HG03095 (cell line): Measurements from ENCODE around the gene TPX2.

Experiments
- ATAC-seq: cut with Tn5 transposase; IDR thresholded peaks from one replicate; pipeline ENCODE4 v1.9.1; 2021; ENCODE audit warnings: moderate library complexity; ENCODE audit not compliant: unreplicated experiment

The TPX2 gene

DNA sequence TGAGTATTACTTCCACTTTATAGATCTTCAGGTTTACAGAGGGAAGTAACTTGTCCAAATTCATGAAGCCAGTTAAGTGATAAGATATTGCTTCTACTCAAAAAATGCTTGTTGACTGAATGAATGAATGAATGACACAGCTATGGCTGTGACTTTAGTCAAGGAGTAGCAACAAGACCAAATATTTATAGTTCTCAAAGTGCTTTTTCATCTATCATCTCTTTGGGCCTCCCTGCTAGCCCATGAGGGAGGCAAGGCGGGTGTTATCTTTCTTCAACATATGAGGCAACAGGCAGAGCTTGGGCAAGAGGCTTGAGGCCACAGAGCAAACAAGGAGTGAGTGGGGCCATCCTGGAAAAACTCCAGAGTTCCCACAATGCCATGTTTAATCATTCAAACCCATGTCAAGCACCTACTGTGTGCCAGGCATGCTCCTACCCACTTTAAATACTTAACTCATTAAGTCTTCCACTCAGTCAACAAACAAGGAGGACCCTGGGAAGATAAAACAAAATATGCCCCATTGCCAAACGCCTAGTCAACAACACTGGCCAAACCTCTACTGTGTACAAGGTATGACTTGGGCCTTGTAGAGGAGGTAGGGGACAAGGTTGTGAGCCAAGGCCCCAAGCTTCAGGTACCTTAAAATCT lies 32.4 kb upstream of the TPX2 start:
- no peak for ATAC-seq

DNA sequence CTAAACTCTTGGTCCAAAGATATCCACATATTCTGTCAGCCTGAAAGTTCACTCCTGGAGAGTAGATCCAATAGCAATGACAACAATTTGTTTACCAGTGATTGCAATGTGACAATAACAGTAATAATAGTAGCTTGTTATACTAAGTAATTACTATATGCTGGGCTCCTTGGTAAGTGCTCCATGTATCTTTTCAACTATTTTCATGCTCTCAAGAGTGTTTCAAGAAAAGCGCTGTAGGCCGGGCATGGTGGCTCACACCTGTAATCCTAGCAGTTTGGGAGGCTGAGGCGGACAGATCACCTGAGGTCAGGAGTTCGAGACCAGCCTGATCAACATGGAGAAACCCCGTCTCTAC lies 31.9 kb upstream of the TPX2 start:
- ATAC-seq: no peak

DNA sequence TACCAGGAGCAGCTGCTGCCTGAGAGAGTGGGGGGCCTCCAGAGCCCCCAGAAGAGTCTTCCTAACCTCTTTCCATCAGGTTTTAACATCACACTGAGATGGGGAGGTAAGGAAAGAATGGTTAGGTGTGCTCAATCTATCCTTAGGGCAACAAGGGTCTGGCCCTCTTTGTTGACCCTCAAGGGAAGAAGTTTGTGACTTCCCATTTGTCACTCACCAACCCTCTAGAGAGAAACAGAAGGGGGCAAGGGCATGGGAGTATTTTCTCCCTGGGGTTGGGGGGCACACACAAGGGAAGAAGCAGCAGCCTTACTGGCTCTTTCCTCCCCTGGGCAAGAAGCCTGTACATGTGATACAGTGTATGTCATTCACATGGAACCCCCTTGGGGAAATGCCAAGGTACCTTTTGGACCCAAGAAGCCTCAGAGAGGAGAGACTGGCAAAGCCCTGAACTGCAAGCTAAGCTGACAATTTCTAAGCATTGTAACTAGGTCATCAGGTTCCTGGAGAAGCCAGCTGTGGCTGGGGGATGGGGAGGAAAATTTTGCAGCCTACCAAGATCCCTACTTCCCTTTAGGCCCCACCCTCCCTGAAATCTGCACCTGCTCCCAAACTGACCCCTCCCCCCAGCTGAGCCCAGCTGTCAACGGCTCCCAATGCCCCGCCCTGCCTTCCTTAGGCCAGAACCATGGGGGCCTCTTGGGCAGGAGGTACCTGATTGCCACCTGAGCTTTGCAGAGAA lies 30.9 kb upstream of the TPX2 start:
- no peak for ATAC-seq

DNA sequence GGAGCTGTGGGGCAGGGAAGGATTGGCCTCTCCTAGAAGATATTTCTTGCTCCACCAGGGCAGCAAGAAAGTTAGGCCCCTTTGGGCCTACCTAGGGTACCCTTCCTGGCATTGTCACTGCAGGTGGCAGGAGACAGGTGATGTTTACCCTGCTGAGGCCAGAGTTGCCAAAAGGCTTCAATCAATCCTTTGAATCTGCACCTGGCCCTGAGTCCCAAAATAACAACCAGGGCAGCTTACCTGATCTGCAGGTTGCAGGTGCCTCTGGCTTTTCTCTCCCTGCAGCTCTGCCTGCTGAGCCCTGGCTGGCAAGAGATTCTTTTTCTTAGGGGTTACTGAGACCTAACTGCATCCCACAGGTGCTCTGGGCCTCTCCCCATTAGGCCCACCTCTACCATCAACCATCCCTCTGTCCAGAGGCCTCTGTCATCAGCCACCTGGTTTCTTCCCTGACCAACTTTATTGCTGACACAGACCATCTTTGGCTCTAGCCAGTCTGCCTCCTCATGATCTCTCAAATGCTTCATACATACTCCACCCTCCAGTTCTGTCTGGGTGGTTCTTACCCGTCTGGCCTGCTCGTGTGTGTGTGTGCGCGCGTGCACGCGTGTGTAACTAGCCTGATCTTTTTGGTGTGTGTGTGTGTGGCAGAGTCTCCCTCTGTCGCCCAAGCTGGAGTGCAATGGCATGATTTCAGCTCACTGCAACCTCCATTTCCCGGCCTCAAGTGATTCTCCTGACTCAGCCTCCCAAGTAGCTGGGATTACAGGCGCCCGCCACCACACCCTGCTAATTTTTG lies 30.2 kb upstream of the TPX2 start:
- no peak for ATAC-seq

DNA sequence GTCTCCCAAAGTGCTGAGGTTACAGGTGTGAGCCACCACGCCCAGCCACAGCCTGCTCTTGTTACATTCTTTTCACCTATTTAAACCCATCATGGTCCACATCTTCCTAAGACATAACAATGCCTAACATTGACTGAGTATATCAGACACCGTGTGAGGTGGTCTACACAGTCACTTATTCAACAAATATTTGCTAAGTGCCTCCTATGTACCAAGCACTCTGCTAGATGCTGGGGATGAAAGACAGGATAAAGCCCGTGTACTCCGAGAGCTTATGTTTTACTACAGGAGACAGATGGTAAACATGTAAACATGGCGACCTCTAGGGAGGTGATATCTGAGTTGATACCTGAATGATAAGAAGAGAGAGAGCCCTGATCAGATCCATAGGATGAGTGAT lies 29.2 kb upstream of the TPX2 start:
- no peak for ATAC-seq

DNA sequence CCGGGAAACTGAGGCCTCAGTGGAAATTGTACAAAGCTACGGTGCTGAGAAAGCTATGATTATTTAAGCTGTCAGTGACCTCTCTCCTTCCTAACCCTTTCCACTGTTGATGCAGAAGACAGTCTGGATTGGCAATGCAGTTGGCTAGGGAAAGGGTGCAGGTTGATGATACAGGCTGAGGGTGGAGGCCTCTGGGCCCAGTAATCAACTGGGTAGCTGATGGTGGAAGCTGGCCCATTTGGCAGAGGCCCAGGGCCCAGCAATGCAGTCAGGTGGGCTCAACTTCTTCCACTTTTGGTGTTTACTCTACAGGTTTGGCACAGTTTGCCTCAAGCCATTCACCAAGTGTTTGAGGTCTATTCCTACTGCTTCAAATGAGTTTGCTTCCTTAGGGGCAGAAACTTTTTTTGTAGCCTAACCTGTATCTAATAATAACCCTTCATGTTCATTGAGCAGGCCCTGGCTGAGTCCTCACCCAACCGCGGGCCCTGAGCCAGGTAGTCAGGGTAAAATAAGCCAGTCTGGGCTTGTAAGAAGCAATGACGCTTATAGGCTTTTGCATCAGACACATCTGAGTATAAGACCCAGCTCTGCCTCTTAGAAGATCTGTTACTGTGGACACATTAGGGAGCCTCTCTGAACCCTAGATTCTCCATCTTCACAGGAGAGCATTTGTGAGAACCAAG lies 28.5 kb upstream of the TPX2 start:
- no peak for ATAC-seq

DNA sequence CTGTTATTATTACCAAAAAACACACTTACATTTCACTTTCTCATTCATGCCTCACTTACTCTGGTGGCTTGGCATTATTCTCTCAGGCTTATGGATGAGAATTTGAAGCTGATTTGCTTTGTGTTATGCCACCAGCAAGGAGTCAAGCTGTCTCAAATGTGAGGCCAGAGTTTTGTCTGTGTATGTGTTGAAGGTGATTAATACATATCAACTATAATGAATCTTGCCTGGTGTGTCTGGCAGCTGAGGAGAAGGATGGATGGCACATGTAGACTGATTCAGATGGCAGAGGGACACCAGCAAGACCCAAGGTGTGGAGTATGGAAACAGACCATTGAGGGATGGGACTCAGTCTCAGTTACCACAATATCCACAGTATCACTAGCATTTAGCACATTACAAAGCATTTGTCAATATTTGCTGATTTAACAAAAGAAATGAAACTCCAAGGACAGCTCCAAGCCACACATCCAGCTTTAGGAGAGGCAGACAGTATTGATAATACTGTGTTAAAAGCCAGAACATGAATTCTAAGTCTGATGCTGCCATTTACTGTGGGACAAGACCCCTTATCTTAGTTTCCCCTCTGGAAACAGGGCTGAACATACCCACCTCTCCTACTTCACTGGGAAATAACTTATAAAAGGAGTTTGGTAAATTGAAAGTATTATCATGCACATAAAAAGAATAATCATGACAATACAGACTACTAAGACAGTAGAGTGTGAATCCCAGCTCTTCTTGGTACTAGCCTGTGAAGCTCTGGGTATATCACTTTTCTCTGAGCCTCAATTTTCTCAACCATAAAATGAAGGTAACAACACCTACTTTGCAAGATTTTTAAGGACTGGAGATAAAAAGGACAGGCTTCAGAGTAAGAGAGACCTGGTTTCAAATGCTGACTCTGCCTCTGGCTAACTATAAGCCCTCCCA lies 27.6 kb upstream of the TPX2 start:
- no peak for ATAC-seq

DNA sequence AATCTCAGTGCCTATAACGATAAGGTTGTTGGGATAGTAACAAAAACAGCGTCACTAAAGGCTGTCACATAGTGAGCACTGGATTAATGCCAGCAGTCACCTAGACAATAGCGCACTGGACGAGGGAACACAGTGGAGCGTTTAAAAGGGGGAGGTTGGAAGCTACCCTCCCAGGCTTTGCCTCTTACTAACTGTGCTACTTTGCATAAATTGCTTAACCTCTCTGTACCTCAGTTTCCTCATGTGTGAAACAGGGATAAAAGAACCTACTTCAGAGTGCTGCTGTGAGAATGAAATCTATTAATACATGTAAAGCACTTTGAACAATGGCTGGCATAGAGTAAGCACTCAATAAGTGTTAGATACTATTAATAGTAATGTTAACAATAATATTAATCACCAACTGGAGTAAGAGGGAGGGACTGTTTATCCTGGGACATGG lies 27.0 kb upstream of the TPX2 start:
- no peak for ATAC-seq

DNA sequence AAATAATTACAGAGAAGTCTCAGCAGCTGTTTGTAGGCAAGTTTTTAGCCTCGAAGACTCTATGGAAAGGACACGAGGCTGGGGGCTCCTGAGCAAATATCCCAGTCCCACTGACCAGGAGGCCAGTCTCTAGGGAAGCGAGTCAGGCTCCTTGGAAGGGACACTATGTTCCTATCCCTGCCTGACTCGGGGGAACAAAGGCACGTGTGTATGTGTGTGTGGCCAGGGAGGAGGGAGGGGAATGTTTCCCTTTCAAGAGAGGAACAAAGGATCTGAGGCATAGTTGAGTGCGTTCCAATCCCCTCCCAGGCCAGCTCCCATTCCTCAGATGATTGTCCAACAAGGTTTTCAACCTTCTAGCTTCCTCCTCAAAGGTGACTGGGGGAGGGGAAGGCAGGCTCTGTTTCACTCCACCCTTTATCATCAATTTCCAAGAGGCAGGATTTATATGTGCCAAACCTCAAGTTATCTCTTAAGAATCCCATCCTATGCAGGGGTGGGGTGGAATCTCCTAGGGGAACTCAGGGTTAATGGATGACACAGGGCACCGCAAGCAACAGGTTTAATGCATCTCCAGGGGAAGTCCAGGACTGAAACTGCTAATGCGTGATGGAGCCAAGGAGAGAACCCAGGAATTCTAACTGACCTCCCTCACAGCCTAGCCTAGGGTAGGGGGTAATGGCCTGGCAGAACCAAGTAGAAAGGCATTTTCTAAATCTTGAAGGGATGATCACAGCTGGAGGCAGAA lies 26.4 kb upstream of the TPX2 start:
- no peak for ATAC-seq

DNA sequence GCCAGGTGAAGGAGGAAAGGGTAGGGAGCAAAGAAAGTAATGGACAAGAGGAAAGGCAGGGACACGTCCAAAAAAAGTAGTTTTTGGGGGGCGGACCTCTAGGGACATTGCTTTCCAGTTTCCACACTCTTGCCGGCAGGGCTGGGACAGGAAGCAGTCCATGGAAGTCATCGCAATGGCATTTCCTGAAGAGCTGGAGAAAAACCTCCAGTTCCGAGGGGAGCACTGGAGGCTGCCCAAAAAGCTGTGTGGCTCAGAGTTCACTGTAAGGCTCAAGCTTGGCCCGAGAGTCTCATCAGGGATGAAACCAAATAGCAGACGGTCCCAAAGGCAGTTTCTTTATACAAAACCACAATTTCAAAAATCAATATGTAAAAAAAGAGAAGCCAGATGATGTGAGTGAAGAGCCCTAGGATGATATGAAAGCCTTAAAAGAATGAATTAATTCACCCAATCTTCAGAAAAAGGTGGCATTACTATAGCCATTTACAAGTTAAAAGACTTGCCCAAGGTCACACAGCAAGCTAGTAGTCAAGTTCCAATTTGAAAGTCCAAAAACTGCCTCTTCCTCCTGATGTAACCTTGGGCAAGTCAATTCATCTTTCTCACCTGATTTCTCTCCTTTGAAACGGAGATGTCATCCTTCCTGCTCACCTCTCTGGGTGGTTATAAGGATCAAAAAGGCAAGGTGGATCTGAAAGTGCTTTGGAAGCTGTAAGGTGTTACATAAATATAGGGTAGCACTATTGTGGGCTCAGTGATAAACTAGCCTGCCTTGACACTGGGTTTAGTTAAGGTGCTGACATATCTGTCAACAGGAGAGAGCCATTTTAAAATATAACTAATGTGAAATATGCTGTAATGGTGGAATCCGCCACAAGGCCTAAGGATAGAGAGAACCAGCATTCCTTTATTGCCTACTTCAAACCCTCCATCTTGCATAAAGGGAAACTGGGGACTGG lies 25.5 kb upstream of the TPX2 start:
- ATAC-seq: no peak

DNA sequence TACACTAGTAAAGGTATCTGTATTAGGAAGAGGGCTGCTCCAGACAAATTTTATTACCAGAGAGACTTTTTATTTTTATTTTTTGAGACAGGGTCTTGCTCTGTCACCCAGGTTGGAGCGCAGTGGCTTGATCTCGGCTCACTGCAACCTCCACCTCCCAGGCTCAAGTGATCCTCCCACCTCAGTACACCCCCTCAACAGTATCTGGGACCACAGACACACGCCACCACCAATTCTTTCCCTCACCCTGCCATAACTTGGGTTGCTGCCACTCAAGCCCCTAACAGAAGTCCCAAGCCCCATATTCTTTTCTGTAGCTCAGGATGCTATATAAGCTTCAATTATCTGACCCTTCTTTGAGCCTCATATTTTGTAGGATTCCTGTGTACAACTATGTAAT lies 23.3 kb upstream of the TPX2 start:
- no peak for ATAC-seq

DNA sequence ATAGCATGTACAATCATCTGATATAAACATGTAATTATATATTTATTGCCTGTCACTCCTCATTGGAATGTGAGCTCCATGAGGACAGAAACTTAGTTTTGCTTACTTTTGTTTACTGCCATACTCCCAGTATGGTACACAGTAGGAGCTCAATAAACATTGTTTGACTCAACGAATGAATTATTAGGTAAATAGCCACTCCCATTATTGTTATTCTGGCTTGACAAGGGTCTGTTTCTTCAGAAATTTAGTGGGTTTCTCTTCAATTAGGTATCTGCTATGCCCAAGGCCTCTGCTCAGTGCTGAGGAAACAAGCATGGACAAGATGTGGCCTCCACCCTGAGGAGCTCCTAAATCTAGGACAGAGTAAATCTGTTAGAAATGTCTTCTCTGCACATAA lies 22.7 kb upstream of the TPX2 start:
- no peak for ATAC-seq

DNA sequence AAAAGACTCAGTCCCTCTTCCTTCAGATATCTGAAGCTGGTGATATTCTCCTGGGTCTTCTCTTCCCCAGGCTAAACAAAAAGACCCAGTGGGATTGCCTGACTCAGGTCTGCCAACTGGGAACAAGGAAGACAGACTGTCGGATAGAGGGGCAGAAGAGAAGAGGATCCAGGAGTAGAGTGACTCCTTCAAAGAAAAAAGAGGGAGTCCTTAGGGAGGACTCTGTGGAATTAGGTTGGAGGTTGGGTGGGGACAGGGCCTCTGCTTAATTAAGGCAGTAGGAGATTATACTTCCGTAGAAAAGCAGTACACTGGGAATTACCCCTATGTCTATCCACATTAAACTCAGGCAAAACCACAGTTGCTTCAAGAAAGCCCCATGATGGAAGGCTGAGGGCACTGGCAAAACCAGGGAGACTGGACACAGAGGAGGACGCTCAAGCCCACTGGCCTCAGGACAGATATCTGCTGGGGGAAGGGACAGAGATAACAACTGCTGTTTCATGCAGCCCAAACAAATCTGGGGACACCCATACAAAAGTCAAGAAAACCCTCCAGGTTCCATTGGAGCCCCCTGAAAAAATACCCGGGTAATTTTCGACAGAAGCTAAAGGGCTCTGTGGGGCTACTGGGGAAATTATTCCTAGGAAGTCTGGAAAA lies 22.1 kb upstream of the TPX2 start:
- ATAC-seq: peak; percentile 9

DNA sequence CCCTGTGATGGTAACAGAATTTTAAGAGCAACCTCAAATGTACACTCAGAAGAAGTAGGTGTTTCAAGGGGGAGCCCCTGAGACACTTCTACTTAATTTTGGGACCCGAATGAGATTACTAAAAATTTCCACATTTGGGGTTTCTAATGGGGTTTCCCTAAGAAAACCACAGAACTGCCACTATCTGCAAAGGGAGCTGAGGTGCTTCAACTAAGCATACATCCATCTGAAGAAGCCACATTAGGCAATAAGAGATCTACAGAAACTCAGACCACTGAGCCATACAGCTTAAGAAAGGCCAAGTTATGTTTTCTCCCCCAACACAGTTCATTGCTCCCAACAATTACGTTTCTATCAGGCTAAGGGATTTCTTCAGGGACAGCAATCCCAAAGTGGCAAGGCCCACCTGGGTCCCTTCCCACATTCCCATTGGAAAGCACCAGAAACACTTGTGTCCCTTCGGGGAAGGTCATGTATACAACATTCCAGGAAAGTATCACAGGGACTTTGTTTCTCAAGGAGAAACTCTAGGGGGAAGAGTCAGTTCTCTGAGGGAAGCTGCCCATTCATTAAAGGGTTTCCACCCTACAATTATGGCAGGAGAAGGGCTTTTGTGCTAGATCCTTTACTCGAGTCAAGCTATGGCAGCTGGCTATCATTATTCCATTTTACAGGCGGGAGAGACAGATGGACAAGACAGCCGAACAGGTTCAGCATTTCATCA lies 21.4 kb upstream of the TPX2 start:
- peak; percentile 42 for ATAC-seq

DNA sequence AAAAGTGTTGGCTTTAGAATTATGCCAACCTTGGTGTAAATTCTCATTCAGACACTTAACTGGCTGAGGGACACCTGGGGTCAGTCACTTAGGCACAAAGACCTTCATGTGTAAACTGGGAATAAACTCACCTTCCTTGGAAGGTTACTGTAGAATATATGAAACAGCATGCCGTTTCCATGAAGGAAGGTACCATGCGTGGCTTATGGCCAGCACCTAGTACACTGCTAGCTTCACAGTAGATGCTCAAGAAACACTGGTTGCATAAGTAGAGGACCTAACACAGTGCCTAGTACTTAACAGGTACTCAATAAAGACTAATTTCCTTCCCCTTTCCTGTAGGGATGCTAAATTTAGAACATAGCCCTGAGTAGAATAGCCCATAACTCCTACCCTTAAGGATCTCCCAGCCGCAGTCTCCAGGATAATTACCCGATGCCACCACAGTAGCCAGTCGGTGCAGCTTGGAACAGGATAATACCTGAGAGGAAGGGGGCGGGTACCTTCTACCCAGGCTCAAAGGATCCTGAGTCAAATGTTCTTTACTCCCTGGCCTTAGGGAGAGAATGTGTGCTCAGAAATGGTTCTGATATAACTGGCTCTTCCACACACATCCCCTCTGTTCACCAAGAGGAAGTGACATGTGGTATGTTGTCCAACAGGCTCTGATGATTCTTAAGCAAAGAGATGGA lies 20.0 kb upstream of the TPX2 start:
- no peak for ATAC-seq

DNA sequence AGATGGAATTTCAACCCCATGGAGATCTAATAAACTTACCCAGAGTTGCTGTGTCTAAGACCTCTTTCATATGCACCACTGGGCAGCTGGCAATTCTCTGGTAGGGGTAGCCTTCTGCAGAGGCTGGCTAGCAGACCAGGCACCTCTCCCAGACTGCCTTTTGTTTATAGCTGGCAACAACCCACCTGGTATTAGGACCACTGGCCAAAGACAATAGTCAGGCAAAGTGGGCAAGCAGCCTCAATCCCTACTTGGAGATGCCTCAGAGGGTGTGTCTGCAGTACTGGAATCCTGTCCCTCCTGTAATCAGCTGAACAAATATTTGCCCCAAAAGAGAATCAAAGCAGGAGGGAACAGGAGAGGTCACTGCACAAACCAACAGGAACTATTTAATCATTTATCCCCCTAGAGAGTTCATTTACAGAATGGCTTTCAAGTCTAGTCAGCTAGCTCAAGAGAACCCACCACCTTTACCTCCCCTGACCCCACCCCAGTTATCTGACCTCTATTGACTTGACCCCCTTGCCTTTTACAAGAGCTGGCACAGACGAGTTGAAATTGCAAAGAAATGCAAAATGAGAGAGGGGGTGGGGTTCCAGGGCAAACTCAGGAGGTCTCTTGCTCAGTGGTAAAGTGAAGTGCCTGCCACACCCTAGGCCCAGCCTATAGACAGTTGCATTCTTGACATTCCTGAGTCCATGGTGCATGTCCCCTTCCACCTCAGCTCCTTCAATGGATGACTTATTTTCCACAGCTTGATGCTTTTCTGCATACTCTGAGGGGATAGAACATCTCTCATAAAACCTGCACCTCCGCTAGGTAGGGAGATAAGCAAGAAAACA lies 19.2 kb upstream of the TPX2 start:
- no peak for ATAC-seq
